ENCODE measurements around the gene ZNF77.
"Not testable (repeated sequence)": the region's sequence is repeated elsewhere in the genome, so short reads cannot be mapped to it uniquely, and the experiment has no call there.

Gene ZNF77

DNA sequence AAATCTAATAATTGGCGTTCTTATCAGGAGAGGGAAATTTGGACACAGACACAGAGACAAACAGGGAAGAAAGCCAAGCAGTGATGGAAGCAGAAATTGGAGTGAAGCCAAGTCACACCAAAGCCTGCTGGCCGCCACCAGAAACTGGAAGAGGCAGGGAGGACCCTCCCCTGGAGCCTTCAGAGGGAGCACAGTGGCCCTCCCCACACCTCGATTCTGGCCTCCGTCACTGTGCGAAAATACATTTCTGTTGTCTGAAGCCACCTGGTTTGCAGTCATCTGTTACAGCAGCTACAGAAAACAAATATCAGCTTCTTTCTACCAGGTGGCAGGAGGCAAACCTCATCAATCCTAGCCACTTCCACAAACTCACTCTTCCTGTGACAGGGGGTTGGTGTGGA lies 24.3 kb upstream of the ZNF77 start:
- DNase-seq: peak; percentile 97

DNA sequence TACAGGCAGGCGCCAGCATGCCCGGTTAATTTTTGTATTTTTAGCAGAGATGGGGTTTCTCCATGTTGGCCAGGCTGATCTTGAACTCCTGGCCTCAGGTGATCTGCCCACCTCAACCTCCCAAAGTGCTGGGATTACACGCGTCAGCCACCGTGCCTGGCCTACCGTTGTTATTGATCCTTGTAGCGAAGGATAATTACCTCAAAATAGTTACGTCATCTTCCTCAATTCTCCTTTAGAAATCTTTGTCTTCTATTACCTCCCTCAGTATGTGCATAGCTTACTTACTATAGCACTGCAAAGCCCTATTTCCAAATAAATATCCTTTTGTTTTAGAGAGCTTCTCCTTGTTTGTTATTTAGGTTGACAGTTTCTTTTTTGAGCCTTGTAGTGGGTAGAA lies 23.2 kb upstream of the ZNF77 start:
- no peak for DNase-seq

DNA sequence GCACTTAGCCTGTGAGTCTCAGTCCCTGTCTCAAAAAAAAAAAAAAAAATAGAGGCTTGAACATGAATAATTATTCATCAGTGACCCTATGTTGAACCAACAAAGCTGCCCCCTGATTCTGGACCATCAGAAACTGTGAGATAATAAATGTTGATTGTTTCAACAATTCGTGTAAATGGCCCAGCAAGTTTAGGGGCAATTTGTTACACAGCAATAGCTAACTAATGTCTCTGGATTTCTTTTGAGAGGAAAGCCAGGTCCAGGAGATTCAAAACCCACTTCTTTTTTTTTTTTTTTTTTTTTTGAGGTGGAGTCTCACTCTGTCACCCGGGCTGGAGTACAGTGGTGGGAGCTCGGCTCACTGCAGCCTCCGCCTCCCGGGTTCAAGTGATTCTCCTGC lies 20.1 kb upstream of the ZNF77 start:
- DNase-seq: no peak

DNA sequence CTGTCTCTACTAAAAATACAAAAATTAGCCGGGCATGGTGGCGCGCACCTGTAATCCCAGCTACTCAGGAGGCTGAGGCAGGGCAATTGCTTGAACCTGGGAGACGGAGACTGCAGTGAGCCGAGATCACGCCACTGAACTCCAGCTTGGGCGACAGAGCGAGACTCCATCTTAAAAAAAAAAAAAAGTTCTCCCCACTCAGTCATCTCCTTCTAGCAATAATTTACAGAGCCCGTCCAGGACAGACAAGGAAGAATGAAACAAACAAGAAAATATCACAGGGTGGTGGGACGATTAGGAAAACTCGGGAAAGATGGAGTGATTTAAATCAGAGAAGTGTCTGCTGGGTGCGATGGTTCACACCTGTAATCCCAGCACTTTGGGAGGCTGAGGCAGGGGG lies 18.9 kb upstream of the ZNF77 start:
- DNase-seq: not testable (repeated sequence)

DNA sequence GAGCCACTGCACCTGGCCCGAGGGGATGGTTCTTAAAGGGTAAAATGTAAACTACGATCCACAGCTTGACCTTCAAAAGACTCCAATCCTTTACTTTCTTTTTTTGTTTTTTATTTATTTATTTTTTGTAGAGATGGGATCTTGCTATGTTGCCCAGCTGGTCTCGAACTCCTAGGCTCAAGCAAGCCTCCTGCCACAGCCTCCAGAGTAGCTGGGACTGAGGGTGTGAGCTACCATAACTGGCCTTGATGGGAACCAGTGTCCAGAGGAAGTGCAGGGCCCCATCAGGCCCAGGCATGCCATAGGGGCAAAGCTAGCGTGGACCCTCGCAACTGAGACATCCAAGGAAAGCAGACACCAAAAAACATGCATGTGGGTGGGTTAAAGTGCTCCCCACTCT lies 18.4 kb upstream of the ZNF77 start:
- no peak for DNase-seq

DNA sequence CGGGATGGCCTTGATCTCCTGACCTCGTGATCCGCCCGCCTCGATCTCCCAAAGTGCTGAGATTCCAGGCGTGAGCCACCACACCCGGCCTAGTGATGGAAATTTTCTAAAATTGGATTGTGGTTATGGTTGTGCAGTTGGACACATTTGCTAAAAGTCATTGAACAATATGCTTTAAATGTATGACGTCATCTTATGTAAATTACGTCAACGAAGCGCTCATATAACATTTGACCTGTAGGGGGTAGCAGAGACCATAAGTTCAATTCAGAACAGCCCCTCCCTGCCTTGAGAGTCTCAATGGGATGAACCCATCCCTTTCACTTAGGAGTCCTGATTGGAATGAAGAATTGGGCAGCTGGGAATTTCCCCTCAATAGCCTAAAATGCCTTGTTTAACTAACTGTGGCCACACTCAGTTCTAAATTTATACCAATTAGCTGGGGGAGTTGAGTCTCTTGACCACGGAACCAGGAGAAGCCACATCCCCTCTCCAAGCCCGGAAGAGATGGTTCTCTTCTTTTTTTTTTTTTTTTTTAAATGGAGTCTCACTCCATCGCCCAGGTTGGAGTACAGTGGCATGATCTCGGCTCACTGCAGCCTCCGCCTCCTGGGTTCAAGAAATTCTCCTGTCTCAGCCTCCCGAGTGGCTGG lies 17.4 kb upstream of the ZNF77 start:
- peak; percentile 54 for DNase-seq

DNA sequence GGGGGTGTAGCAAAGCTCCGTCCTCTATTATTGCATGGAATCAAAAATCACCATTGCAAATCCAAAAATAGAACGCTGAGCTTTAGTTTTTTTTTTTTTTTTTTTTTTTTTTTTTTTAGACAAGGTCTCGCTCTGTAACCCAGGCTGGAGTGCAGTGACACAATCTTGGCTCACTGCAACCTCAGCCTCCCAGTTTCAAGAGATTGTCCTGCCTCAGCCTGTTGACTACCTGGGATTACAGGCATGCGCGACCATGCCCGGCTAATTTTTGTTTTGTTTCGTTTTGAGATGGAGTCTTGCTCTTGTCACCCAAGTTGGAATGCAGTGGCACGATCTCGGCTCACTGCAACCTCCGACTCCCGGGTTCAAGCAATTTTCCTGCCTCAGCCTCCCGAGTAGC lies 15.3 kb upstream of the ZNF77 start:
- DNase-seq: no peak

DNA sequence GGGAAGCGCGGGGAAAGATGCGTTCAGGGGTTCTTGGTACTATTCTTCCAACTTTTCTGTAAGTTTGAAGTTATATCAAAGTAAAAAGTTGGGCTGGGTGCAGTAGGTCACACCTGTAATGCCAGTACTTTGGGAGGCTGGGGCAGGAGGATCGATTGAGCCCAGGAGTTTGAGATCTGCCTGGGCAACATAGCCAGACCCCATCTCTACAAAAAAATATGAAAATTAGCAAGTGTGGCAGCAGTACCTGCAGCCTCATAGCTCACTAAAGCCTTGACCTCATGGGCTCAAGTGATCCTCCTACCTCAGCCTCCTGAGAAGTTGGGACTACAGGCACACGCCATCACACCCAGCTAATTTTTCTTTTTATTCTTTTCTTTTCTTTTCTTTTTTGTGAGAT lies 12.4 kb upstream of the ZNF77 start:
- no peak for DNase-seq

DNA sequence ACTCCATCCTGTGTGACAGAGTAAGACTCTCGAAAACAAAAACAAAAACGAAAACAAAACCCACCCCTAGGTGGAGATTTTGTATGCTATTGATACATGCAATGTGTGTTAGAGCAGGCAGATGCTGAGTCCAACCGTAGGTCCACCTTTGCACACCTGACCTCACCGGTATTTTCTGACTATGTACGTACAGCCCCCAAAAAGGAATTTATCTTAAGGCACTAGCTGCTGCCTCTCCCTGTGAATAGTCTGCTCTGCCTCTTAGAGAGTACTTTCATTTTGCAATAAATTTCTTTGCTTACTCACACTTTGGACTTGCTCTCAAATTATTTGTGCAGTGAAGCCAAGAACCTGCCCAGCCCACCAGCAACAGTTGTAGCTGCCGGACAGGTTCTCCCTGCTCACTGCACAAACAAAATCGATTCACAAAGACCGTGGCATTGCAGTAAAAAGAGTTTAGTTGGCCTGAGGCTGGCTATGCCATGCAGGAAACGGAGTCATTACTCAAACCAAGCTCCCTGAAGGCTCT lies 8.2 kb upstream of the ZNF77 start:
- DNase-seq: no peak

DNA sequence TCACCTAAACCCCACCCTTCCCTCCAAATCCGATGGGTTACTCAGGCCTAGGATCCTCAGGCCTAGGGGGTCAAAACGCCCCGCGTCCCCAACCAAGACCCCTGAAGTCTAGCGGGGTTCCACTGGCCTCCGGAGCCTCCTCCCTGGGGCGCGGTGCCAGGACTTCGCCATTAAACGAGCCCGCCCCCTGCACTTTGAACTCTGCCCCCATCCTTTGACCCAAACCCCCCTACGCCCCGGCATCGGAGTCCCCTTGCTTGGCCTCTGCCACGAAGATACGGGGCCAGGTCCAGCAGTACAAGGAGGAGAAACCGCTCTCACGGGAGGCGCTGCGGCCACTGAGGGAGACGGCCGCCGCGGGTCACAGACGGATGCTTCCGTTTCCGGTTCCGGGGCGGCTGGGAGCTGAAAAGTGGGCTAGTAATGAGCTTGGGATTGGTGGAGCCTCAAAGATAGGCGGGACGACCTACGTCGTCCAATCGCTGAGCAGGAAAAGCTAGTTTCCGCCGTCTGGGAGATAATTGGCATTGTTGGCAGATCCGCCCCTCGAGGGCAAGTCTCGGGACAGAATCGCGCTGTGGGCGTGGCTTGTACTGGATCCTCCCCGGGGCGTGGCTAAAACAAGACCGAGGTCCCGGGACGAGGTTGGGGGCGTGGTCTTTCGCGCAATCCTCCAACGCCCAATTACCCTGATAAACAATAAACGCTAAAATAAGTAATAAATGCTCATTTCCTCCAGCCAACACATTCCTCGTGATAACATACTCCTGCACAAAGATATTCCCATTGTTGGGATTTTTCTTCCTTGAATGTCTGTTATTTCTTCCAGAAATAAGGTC lies 5.7 kb upstream of the ZNF77 start:
- peak; percentile 94 for DNase-seq

DNA sequence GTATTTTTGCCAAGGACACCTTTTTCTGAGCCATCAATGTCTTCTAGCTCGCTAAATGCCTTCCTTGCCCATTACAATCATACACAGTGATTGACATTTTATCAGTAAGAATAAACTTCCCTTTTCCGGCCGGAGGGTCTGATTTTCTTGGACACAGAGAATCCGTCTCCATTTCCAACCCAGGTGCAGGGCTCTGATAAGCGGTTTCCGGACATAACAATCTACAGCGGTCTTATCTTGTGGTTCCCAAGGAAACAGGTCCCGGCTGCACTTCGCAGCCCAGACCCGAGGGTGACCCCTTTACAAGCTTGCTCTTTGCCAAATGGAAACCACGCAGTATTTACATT lies 5.1 kb upstream of the ZNF77 start:
- no peak for DNase-seq

DNA sequence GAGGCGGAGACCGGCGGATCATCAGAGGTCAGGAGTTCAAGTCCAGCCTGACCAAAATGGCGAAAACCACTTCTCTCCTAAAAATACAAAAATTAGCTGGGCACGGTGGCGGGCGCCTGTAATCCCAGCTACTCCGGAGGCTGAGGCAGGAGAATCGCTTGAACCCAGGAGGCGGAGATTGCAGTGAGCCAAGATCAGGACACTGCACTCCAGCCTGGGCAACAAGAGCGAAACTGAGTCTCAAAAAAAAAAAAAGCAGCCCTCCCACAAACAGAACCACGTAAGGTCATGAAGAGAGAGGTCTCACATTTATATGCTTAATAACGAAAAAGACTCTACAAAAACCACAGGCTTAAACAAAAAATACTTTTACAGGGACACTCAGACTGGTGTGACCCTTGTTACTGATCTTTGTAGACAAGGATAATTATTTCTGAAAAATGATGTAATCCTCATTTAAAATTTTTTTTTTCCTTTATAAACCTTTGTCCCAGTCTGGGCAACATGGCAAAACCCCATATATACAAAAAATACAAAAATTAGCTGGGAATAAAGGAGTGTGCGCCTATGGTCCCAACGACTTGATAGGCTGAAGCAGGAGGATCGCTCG lies 909 bp upstream of the ZNF77 start:
- DNase-seq: no peak

DNA sequence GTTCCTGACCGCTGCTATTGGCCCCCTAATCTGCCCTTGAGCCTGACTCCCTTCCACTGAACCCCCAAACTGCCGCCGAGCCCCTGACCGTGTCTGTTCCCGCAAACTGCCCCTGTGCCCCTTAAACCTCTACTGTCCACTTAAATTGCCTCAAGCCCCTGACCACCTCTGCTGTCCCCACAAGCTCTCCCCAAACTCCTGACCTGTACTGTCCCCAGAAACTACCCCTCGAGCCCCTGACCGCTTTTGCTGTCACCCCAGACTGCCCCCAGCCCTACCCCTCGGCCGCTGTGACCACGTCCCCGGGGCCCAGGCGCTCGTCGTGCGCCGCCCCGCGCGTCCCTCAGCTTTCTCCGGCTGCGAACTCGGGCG lies 382 bp downstream of the ZNF77 start:
- DNase-seq: no peak

DNA sequence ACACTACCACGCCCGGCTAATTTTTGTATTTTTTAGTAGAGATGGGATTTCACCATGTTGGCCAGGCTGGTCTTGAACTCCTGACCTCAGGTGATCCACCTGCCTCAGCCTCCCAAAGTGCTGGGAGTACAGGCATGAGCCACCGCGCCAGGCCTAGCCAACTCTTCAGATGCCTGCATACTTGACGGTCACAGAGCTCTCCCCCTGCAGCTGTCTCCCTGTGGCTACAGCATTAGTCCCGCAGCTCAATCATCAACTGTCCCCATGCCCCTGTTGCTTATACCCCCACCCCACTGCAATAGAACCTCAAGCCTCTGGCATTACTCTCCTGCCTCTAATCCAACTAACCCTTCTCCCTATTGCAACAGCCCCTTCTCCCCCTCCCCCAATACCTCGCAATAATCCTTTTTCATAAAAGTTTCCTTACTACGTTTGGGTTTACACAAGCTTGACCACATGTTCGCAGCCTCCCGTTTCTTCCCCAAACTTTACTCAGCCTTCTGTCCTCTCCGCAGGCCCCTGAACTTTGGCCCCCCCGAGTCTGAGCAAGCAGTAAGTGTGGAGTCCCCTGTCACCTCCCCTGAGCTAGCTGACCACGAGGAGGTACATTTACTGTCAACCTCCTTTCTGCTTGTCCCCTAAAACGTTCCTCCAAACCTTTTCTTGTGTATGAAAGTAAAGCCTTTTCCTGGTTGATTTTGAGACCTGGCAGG lies 1.7 kb downstream of the ZNF77 start:
- DNase-seq: no peak

DNA sequence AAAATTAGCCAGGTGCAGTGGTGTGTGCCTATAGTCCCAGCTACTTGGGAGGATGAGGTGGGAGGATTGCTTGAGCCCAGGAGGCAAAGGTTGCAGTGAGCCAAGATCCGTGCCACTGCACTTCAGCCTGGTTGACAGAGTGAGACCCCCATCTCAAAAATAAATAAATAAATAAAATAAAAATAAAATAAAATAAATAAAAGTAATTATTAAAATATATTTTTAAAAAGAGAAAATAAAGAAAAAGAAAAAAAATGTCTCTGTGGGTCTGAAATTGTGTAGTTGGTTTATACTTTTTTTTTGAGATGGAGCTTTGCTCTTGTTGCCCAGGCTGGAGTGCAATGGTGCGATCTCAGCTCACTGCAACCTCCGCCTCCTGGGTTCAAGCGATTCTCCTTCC lies 8.9 kb downstream of the ZNF77 start:
- DNase-seq: not testable (repeated sequence)

DNA sequence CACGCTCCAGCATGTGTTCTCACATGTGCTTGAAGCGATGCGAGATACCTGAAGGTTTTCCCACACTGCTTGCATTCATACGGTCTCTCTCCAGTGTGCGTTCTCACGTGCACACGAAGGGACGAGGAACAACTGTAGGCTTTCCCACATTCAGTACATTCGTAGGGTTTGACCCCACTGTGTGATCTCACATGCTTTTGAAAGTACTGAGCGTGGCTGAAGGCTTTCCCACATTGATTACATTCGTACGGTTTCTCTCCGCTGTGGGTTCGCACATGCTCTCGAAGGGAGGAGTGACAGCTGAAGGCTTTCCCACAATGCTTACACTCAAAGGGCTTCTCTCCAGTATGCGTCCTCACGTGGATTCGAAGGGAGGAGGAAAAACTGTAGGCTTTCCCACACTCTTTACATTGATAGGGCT lies 11.3 kb downstream of the ZNF77 start:
- no peak for DNase-seq

DNA sequence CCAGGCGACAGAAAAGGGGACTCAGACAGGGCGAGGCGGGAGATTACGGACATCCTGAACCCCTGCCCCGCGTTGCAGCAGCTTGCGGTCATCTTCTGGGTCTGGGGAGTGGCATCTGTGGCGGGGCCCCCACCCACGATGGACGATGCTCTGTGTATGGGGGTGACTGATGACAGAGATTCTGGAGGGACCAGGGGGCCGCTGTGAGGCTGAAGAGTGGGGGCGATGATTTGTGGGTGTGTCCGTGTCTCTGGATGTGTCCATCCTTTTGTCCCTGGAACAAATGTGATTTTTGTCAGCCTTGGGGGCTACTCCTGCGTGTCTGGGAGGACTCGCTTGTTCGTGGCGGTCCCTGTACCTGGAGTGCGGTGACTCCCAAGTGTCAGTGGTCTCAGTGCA lies 17.7 kb downstream of the ZNF77 start:
- no peak for DNase-seq

DNA sequence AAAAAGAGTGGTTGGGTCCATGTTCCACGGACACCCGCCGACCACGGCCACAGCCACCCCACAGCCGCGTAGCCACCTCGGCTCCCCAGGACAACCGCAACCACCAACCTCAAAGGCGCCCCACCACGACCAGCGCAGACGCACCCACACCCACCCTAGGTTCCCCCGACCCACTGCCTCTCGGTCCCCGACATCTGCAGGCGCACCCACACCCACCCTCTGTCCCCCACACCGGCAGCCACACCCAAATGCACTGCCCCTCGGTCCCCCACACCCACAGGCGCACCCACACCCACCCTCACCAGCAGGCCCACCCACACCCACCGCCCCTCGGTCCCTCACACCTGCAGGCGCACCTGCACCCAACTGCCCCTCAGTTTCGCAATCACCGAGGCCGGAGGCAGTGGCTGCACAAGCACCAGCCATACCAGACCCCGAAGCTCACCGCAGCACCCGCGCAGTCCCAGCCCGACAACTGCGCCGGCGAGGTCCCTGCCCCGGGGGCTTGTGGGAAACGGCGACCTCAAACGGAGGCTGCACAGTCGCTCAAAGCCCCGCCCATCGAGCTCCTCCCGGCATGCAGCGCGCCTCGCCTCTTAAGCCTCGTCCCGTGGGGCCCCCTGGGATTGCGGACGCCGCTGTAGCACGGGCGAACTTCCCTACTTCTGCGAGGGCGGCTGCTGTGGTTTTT lies 18.3 kb downstream of the ZNF77 start:
- DNase-seq: no peak

DNA sequence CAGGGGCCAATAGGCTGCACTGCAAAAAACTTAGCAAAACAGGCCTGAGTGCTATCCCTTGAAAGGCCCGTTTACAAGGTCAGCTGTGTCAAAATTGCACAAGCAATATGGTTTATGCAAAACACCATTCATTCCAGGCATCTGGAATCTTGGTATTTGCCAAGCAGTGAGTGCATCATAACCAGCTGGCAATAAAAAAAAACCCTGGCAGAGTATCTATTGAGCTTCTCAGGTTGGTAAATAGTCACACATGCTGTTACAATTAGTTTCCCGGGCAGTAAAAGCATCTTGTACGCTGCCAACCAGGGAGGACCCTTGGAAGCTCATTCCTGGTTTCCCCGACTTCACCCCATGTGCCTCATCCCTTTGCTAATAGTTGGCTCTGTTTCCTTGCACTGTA lies 21.3 kb downstream of the ZNF77 start:
- no peak for DNase-seq

DNA sequence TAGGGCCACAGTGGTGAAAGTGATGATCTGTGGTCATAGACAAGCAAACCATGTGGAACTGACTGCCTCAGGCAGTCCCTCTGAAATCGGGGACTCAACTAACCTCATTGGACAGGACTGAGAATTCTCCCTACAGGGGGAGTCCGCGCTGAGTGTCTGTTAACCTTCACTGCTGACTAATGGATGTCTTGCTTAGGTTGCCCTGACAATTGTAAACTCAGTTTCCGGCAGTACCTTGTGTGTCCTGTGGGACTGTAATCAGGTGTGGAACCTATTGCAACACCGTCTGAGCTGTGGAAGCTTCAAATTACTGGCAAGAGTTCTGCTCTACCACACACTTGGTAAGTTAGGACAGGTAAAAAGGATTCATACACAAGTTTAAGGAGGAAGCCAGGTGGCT lies 21.8 kb downstream of the ZNF77 start:
- no peak for DNase-seq

DNA sequence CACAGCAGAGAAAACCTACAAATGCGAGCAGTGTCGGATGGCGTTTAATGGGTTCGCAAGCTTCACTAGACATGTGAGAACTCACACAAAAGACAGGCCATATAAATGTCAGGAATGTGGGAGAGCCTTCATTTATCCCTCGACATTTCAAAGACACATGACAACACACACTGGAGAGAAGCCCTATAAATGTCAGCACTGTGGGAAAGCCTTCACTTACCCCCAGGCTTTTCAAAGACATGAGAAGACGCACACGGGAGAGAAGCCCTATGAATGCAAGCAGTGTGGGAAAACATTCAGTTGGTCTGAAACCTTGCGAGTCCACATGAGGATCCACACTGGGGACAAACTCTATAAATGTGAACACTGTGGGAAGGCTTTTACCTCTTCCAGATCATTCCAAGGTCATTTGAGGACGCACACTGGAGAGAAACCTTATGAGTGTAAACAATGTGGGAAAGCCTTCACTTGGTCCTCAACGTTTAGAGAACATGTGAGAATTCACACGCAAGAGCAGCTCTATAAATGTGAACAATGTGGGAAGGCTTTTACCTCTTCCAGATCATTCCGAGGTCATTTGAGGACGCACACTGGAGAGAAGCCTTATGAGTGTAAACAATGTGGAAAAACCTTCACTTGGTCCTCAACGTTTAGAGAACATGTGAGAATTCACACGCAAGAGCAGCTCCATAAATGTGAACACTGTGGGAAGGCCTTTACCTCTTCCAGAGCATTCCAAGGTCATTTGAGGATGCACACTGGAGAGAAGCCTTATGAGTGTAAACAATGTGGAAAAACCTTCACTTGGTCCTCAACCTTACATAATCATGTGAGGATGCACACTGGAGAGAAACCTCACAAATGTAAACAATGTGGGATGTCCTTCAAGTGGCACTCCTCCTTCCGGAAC lies 27.2 kb downstream of the ZNF77 start:
- DNase-seq: no peak

DNA sequence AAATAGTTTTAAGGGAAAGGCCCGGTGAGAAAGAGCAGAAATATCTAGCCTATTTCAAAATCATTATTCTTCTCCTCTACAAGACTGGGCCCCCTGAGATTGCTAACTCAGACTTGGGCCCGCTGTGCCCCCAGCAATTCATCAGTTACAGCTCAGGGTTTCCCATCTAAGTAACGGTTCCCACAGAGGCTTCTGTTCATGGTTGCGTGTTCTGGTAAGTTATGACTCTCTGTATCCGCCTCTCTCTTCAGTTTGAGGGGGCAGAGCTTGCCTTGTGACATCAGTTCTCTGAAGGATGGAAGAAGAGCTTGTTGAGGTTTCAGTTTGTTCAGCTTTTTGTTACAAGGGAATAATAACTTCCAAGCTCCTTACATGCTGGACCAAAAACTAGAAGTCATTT lies 32.5 kb downstream of the ZNF77 start:
- DNase-seq: no peak

Measured in SHP77 treated with DMSO at 0.1 percent for 48 hours (cell line).